Psoas muscle (tissue), 8 donors: ENCODE measurements around the gene MRPL52. TPM values are rescaled to one million over a fixed set of nuclear protein-coding genes. Genes with fewer than 3 reads are reported as not detected.
"Not testable (repeated sequence)": the region's sequence is repeated elsewhere in the genome, so short reads cannot be mapped to it uniquely, and the experiment has no call there.

Experiments
- ATAC-seq, 4 donors: fragments of 200-7000 bp; cut with Tn5 transposase; one replicate each; pipeline ENCODE4 v1.9.1; 2020; ENCODE audit warnings: moderate library complexity in 3 of 4, mild to moderate bottlenecking in 2 of 4
- DNase-seq, 2 donors: peaks; one replicate each; pipeline ENCODE4 v3.0.0-alpha.2; 2020
- H3K27ac ChIP-seq: fragments of 200-600 bp; one replicate; pipeline ENCODE4 v1.8.0; 2022
- H3K27me3 ChIP-seq, 3 donors: fragments of 200-600 bp in 1 of 3; one replicate each; pipeline versions ENCODE4 v1.6.1 to v1.8.0; 2013 to 2022; ENCODE audit warnings: low read length in 2 of 3, mild to moderate bottlenecking in 2 of 3, moderate library complexity in 1 of 3; ENCODE audit not compliant: insufficient read depth in 3 of 3
- H3K36me3 ChIP-seq, 2 donors: fragments of 200-600 bp in 1 of 2; one replicate each; pipeline versions ENCODE4 v1.6.1 to v1.8.0; 2013 to 2022; ENCODE audit warnings: low read depth in 1 of 2, mild to moderate bottlenecking in 1 of 2, moderate library complexity in 1 of 2; ENCODE audit not compliant: insufficient read depth in 1 of 2
- H3K4me1 ChIP-seq: fragments of 200-600 bp; one replicate; pipeline ENCODE4 v1.8.0; 2022
- H3K4me3 ChIP-seq: fragments of 200-600 bp; one replicate; pipeline ENCODE4 v1.8.0; 2022; ENCODE audit warnings: mild to moderate bottlenecking
- H3K9me3 ChIP-seq: fragments of 200-600 bp; one replicate; pipeline ENCODE4 v1.8.0; 2022
- WGBS, 3 donors: extraction: QIAGEN DNeasy Blood & Tissue Kit; methylation state at CpG; one replicate each; pipeline versions ENCODE4 v1.1.6 to v1.1.7; 2013; 5-methylcytosine and 5-hydroxymethylcytosine counted together
- intact Hi-C, 2 donors: fragments of 100-400 bp; cut with DNase I; formaldehyde crosslinking; loops; one replicate each; pipeline versions ENCODE4 v1.11.0 to v1.14.2; 2022
- polyA plus RNA-seq, 3 donors: library from polyadenylated mRNA; stranded (reverse); fragments of 200-250 nt; gene quantifications; one replicate each; pipeline ENCODE4 v1.2.3, GENCODE V29; 2013
- total RNA-seq, 4 donors: library from RNA; stranded (reverse); fragmentation: NEBNext Ultra II Directional in 2 of 4; extraction: Animal tissue kit (Norgen Biotek cat#: 25700) in 2 of 4; gene quantifications; one replicate each; pipeline versions ENCODE4 v1.2.1 to v1.2.4, GENCODE V29; 2021 to 2023
- TF ChIP-seq, protein P1 (sequence below): fragments of 200-600 bp; IDR thresholded peaks from one replicate; pipeline ENCODE4 v1.8.0; 2022; ENCODE audit warnings: antibody characterized with exemption
- donor health status: healthy with polysubstance abuse.
- donor health status: DM: no; HTN: no; CAD: no; lungs with moderate emphysema.
- donor health status: Bipolar disorder and iron deficiency.
- donor health status: healthy.
- donor health status: DM: yes; HTN: yes; CAD: no.
- donor health status: DM: no; HTN: no; CAD: no.
- donor health status: DM: no; HTN: no; CAD: no.
- donor health status: DM: yes; HTN: yes; CAD: no.

Gene MRPL52
- total and polyA plus RNA-seq, 7 donors, result 79.1 to 246 (median 91.2) TPM

DNA sequence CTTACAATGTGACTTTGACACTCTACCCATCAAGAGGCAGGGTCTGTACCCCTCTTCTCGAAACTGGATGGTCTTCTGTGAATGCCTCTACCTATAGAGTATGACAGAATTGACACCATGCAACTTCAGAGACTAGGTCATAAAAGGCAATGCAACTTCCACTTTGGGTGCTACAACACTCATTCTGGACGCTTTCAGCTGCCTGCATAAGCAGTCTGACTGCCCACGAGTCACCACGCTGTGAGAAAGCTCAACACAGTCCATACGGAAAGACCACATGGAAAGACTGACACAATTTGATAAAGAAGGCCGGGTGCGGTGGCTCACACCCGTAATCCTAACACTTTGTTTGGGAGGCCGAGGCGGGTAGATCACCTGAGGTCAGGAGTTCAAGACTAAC, 29.3 kb upstream of the MRPL52 start:
- DNase-seq, result no peak
- H3K9me3 ChIP-seq, result no peaks in the 10 kb centered on the region
- no peak overlapping the region for H3K27ac ChIP-seq
- H3K36me3 ChIP-seq, result no peaks in the 10 kb centered on the region
- H3K27me3 ChIP-seq, result peaks cover 0 to 11% (median 2%) of the 10 kb centered on the region in 3 donors
- no peak for ATAC-seq
- TF ChIP-seq, protein P1, sequence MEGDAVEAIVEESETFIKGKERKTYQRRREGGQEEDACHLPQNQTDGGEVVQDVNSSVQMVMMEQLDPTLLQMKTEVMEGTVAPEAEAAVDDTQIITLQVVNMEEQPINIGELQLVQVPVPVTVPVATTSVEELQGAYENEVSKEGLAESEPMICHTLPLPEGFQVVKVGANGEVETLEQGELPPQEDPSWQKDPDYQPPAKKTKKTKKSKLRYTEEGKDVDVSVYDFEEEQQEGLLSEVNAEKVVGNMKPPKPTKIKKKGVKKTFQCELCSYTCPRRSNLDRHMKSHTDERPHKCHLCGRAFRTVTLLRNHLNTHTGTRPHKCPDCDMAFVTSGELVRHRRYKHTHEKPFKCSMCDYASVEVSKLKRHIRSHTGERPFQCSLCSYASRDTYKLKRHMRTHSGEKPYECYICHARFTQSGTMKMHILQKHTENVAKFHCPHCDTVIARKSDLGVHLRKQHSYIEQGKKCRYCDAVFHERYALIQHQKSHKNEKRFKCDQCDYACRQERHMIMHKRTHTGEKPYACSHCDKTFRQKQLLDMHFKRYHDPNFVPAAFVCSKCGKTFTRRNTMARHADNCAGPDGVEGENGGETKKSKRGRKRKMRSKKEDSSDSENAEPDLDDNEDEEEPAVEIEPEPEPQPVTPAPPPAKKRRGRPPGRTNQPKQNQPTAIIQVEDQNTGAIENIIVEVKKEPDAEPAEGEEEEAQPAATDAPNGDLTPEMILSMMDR, result no peak
- 82 to 92% (median 91%) methylated on average over 10 of the region's 10 CpGs for WGBS, 3 donors
- intact Hi-C loops, result no loop called here
- H3K4me1 ChIP-seq, result no peaks in the 10 kb centered on the region
- no peak overlapping the region for H3K4me3 ChIP-seq

DNA sequence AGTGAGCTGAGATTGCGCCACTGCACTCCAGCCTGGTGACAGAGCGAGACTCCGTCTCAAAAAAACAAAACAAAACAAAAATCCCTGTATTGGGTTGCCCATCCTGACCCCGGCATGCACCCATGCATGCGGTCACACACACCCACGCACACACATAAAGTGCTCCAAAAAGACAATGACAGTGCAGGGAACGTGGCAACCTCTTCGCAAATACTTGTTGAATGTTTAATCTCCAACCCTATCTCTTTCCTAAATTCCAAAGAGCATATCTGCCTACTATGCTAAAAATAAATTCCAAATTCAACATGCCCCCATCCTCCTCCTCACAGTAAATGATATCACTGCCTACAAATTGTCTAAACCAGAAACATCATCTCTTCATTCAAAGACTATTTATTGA, 28.0 kb upstream of the MRPL52 start:
- H3K36me3 ChIP-seq, result no peaks in the 10 kb centered on the region
- H3K9me3 ChIP-seq, result no peaks in the 10 kb centered on the region
- H3K27me3 ChIP-seq, result peaks cover 0 to 11% (median 2%) of the 10 kb centered on the region in 3 donors
- TF ChIP-seq, protein P1, result no peak
- no peak overlapping the region for H3K4me3 ChIP-seq
- no peak overlapping the region for H3K27ac ChIP-seq
- DNase-seq (no peak), ATAC-seq (no peak)
- WGBS, 3 donors, result 81 to 87% (median 87%) methylated on average over 8 of the region's 8 CpGs
- intact Hi-C loops, result no loop called here
- H3K4me1 ChIP-seq, result no peaks in the 10 kb centered on the region

DNA sequence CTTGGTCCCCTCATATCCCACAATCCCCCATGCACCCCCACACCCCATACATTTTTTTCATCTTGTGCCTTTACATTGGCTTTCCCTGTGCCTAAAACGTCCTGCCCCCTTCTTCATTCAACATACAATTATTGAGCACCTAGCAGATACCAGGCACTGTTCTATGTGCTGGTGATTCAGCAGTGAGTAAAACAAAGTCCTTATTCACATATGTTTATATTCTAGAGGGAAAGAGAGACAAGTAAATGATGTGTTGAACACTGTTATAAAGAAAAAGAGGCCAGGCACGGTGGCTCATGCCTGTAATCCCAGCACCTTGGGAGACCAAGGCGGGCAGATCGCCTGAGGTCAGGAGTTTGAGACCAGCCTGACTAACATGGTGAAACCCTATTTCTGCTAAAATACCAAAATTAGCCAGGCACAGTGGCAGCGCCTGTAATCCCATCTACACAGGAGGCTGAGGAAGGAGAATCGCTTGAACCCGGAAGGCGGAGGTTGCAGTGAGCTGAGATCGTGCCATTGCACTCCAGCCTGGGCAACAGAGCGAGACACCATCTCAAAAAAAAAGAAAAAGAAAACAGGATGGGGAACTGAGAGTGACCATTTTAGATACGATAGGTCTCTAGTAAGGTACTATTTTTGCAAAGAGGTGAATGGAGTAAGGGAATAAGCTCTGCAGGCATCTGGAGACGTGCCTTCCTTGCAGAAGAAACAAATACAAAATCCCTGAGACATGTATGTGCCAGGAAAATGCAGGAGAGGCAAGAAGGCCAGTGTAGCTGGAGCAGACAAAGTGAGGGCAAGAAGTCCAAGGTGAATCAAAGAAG, 26.6 kb upstream of the MRPL52 start:
- DNase-seq, result no peak
- Histone ChIP-seq H3K36me3 (no peaks in the 10 kb centered on the region), H3K27ac (no peak overlapping the region), H3K4me1 (no peaks in the 10 kb centered on the region), H3K9me3 (no peaks in the 10 kb centered on the region), H3K27me3 (peaks cover 0 to 11% (median 0%) of the 10 kb centered on the region in 3 donors), H3K4me3 (no peak overlapping the region)
- intact Hi-C loops, result no loop called here
- 79 to 83% (median 82%) methylated on average over 12 of the region's 12 CpGs for WGBS, 3 donors
- TF ChIP-seq, protein P1, result no peak
- no peak for ATAC-seq

DNA sequence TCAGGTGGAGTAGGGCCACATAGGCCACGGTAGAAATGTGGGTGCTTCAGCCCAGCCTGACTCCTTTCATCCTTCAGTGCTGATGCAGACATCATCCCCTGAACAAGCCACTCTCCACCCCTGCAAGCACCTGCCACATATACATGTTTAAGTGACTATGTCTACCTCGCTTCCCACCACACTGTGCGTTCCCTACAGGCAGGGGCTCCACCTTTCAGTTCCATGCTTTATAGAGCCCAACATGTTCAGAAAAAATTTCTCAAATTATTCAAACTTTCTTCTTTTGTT, 26.1 kb upstream of the MRPL52 start:
- ATAC-seq (no peak), DNase-seq (no peak)
- TF ChIP-seq, protein P1, result no peak
- intact Hi-C loops, result no loop called here
- peaks cover 0 to 11% (median 0%) of the 10 kb centered on the region in 3 donors for H3K27me3 ChIP-seq
- WGBS, 3 donors, result 84 to 90% (median 87%) methylated on average over 3 of the region's 3 CpGs
- H3K36me3 ChIP-seq, result no peaks in the 10 kb centered on the region
- no peak overlapping the region for H3K27ac ChIP-seq
- no peak overlapping the region for H3K4me3 ChIP-seq
- no peaks in the 10 kb centered on the region for H3K9me3 ChIP-seq
- no peaks in the 10 kb centered on the region for H3K4me1 ChIP-seq

DNA sequence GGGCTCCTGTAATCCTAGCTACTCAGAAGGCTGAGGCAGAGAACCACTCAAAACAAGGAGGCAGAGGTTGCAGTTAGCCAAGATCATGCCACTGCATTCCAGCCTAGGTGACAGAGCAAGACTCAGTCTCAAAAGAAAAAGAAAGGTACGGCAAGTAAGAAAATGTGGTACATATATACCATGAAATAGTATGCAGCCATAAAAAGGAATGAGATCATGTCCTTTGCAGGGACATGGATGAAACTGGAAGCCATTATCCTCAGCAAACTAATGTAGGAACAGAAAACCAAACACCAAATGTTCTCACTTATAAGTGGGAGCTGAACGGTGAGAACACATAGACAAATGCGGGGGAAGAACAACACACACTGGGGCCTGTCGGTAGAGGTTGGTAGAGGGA, 24.5 kb upstream of the MRPL52 start:
- H3K4me1 ChIP-seq, H3K4me3 ChIP-seq, ATAC-seq, H3K36me3 ChIP-seq, DNase-seq, intact Hi-C loops, H3K27me3 ChIP-seq, H3K9me3 ChIP-seq, H3K27ac ChIP-seq: not testable (repeated sequence)
- 84 to 95% (median 84%) methylated on average over 4 of the region's 4 CpGs for WGBS, 3 donors
